T-helper 17 cell (primary cell): ENCODE results near the gene EBF3. TPM values are rescaled to one million over a fixed set of nuclear protein-coding genes. Genes with fewer than 3 reads are reported as not detected.

ENCODE experiments used
- ATAC-seq: fragments of 150-1000 bp; cut with Tn5 transposase; 2 replicates; pipeline ENCODE4 v1.10.0; 2021; ENCODE audit warnings: mild to moderate bottlenecking, moderate library complexity
- DNase-seq, 3 donors: peaks; one replicate each; pipeline versions ENCODE4 v3.0.0 to v3.0.0-alpha.2; 2020 to 2021
- H3K9me3 ChIP-seq: one replicate; pipeline ENCODE4 v1.7.0; 2013; ENCODE audit warnings: low read length, mild to moderate bottlenecking; ENCODE audit not compliant: control insufficient read depth, poor library complexity, severe bottlenecking
- H3K27ac Mint-ChIP-seq: one replicate; pipeline ENCODE4 v1.8.0; 2022; ENCODE audit warnings: mild to moderate bottlenecking, moderate library complexity, mixed read lengths
- H3K27me3 Mint-ChIP-seq: one replicate; pipeline ENCODE4 v1.8.0; 2022; ENCODE audit warnings: mixed read lengths
- H3K36me3 Mint-ChIP-seq: one replicate; pipeline ENCODE4 v1.8.0; 2022; ENCODE audit warnings: low read depth, mixed read lengths
- H3K4me1 Mint-ChIP-seq: one replicate; pipeline ENCODE4 v1.8.0; 2022; ENCODE audit warnings: mild to moderate bottlenecking, mixed read lengths
- H3K4me3 Mint-ChIP-seq: one replicate; pipeline ENCODE4 v1.8.0; 2022; ENCODE audit warnings: mild to moderate bottlenecking, moderate library complexity, mixed read lengths
- total RNA-seq, 4 donors: library from RNA in 2 of 4; stranded (reverse) in 2 of 4; gene quantifications; one replicate each; pipeline ENCODE4 v1.2.3 and lab custom pipeline; 2022 to 2026

EBF3 gene
- total RNA-seq, 2 donors from 2014 or later, result not detected

DNA sequence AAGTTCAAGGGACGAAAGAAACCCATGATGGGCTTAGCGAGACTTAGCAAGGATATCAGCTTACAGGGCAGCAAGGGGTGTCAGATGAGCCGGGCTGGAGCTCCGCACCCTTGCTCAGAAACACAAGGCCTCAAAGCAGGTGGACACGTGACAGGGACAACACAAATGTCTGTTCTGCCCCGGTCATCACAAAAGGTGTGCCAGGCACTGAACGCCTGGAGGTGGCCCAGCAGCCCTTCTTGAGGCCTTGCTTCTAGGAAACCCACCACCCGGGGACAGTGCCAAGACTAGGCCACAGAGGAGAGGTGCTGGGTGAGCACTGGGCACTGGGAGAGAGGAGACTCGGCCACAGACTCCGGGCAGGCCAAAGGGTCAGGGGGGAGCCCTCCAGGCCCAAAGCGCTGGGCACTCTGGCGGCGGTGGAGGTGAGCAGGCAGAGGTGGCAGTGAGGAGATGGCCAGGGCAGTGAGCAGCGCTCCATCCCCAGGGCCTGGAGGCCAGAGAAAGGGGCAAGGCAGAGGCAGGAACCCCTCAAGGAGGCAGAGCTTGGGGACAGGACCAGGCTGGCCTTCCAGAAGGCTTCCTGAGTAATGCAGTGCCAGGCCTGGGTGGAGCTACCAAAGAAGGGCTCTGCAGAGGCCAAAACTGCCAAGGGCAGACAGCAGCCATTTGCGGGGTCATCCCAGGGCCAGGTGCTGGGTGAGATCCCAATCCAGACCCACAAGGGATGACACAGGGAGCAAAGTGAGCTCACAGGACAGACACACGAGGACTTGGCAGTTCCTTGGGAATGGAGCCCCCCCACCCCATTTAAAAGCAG is 22.7 kb downstream of the EBF3 start:
- H3K27ac Mint-ChIP-seq, result no peak overlapping the region
- no peak for DNase-seq
- peaks cover 39% of the 10 kb centered on the region for H3K27me3 Mint-ChIP-seq
- no peak for ATAC-seq
- no peak overlapping the region for H3K4me3 Mint-ChIP-seq
- no peaks in the 10 kb centered on the region for H3K4me1 Mint-ChIP-seq
- no peaks in the 10 kb centered on the region for H3K9me3 ChIP-seq
- H3K36me3 Mint-ChIP-seq, result no peaks in the 10 kb centered on the region

- H3K27ac Mint-ChIP-seq, result no peak overlapping the region
- H3K36me3 Mint-ChIP-seq, result no peaks in the 10 kb centered on the region
These were observed 23.4 kb downstream of the EBF3 start for GRCh38 chr10:129940617-129941198.

DNA sequence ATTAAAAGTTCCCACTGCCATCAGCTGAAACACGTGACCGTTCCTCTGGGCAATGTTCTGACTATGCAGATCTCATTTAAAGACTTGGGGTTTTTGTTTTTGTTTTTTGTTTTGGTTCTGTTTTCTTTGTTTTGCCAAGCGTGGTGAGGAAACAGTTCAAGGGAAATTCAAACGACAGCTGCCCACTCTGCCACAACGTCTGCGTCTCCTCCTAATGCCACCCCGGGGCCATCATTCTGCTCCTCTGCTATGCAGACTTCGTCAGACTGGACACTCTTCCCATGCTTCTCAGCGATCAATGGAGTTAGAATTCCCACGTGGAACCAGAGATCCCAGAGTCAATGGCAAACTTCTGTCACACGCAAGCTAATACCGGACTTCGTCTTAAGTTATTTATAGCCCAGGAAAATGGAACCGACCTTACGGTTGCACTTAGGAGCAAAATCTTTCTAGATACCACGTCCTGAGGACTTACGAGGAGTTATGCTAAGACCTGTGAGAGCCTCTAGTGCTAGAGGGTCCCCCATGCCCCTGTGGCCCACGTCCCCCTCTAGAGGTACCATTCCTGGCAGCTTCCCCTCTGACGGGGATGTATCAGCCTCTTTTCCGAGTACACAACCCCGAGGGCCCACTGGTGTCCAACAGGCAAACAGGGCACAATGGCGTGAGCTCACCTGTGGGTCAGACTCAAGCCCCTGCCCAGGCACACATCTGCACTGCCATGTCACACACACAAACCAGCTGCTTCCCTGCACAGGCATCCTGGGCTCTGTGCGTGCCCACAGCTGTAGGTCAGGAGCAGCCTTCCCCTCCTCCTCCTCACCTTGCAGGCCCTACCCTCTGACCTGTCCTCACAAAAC is 24.4 kb downstream of the EBF3 start:
- no peak for ATAC-seq
- H3K9me3 ChIP-seq, result no peaks in the 10 kb centered on the region
- no peak overlapping the region for H3K27ac Mint-ChIP-seq
- peaks cover 28% of the 10 kb centered on the region for H3K27me3 Mint-ChIP-seq
- DNase-seq, result no peak
- no peaks in the 10 kb centered on the region for H3K4me1 Mint-ChIP-seq
- no peaks in the 10 kb centered on the region for H3K36me3 Mint-ChIP-seq
- peak overlapping the region; percentile 19 for H3K4me3 Mint-ChIP-seq

More at GRCh38 chr10:129940617-129941198, 23.4 kb downstream of the EBF3 start:
- DNase-seq (no peak), ATAC-seq (no peak)
- H3K9me3 ChIP-seq, result no peaks in the 10 kb centered on the region
- H3K27me3 Mint-ChIP-seq, result peaks cover 32% of the 10 kb centered on the region
- no peak overlapping the region for H3K4me3 Mint-ChIP-seq
- no peaks in the 10 kb centered on the region for H3K4me1 Mint-ChIP-seq

DNA sequence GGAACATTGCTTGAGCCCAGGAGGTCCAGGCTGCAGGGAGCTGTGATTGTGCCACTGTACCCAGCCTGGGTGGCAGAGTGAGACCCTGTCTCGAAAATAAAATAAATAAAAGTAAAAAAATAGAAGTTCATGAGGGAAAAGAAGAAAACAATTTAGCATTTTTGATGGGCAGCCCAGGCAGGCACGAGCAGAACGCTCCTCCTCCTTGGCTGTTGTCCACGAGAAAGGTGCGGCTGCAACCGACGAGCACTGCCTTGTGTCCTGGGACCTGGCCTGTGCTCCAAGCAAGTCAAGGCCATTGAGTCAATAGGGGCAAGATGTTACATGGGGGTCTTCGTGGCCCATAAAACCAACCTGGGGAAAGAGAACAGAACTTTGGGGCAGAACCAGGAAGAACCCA is 25.6 kb downstream of the EBF3 start:
- no peaks in the 10 kb centered on the region for H3K9me3 ChIP-seq
- Mint-ChIP-seq H3K4me3 (no peak overlapping the region), H3K27me3 (peaks cover 35% of the 10 kb centered on the region), H3K4me1 (no peaks in the 10 kb centered on the region), H3K27ac (no peak overlapping the region), H3K36me3 (no peaks in the 10 kb centered on the region)
- DNase-seq (no peak), ATAC-seq (no peak)

DNA sequence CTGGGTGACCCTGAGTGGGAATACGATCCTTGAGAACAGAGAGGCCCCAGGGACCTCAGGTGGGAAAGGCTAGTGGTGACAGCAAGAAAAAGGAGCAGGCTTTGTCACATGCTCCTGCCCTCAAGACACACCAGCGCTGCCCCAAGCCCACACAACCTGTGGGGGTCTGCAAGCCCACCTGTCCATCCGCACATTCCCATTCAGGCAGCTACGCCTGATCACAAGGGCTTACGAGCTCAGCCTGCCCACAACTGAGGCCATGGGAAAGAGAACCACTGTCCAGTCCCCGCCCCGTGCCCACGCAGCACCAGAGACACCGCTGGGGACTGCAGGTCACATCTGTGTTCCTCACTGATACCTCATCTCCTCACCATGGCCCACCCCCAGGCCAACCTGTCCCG is 26.7 kb downstream of the EBF3 start:
- H3K27me3 Mint-ChIP-seq, result peaks cover 35% of the 10 kb centered on the region
- H3K4me1 Mint-ChIP-seq, result no peaks in the 10 kb centered on the region
- ATAC-seq, result no peak
- no peaks in the 10 kb centered on the region for H3K36me3 Mint-ChIP-seq
- no peak overlapping the region for H3K27ac Mint-ChIP-seq
- H3K4me3 Mint-ChIP-seq, result no peak overlapping the region
- H3K9me3 ChIP-seq, result no peaks in the 10 kb centered on the region
- no peak for DNase-seq

DNA sequence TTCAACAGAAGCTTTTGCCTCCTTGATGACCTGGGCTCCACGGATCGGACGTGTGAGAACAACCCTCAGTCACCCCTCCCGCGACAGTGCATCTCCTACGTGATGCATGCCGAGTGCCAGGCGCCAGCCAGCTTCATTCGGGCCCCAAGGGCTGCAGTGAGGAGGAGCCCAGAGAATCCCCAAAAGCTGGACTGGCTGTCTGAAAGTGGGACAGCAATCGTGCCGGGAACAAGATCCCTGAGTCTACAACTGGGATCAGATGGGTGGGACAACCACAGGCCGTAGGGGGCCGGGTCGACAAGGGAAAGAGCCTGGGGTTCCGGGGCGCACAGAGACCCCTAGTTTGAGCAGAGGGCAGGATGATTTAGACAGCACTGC is 27.2 kb downstream of the EBF3 start:
- no peaks in the 10 kb centered on the region for H3K9me3 ChIP-seq
- ATAC-seq, result no peak
- no peaks in the 10 kb centered on the region for H3K4me1 Mint-ChIP-seq
- peaks cover 36% of the 10 kb centered on the region for H3K27me3 Mint-ChIP-seq
- H3K36me3 Mint-ChIP-seq, result no peaks in the 10 kb centered on the region
- DNase-seq, result no peak
- no peak overlapping the region for H3K4me3 Mint-ChIP-seq
- H3K27ac Mint-ChIP-seq, result no peak overlapping the region

GRCh38 chr10:129936266-129936922 is 27.7 kb downstream of the EBF3 start:
- Mint-ChIP-seq H3K27me3 (peaks cover 40% of the 10 kb centered on the region), H3K36me3 (no peaks in the 10 kb centered on the region), H3K27ac (no peak overlapping the region), H3K4me1 (no peaks in the 10 kb centered on the region), H3K4me3 (no peak overlapping the region)
- DNase-seq, result no peak
- no peak for ATAC-seq
- H3K9me3 ChIP-seq, result no peaks in the 10 kb centered on the region

- H3K9me3 ChIP-seq, result no peaks in the 10 kb centered on the region
- peaks cover 35% of the 10 kb centered on the region for H3K27me3 Mint-ChIP-seq
- no peak for ATAC-seq
- H3K36me3 Mint-ChIP-seq, result no peaks in the 10 kb centered on the region
- no peak for DNase-seq
- no peak overlapping the region for H3K4me3 Mint-ChIP-seq
- no peaks in the 10 kb centered on the region for H3K4me1 Mint-ChIP-seq
- no peak overlapping the region for H3K27ac Mint-ChIP-seq
These were observed 28.3 kb downstream of the EBF3 start for GRCh38 chr10:129935867-129936152.

DNA sequence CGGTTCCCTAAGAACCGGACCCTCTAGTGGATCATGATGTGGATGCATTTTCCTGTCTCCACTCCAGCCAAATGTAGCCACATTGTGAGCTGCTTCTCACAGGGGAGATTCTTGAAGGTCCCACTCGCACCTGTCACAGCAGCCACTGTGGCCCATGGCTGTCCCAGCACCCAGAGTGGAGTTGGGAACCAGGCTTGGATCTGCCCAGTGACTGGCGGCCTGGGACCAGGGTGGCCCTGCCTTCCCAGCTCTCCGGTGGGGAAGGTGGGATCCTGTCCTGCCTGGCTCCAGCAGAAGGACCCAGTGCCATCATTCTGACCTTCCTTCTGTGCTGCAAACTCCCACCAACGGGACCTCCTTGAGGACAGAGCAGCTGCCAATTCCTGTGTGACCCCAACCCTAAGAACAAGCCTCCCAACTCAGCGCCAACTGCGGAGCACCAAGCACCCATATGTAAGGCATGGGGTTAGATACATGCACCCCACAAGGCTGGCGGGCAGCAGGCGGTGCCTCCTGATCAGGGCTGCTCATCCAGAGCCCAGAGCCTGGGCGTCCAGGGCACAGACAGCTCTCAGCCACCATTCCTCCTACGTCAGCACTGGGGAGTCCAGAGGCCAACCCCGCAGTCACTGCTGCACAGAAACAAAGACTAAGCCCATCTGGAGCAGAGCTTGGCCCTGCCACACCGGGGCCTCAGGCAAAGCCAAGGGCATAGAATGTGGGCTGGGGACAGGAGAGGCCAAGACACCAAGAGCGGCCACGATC is 28.8 kb downstream of the EBF3 start:
- H3K27ac Mint-ChIP-seq, result no peak overlapping the region
- ATAC-seq, result no peak

GRCh38 chr10:129934196-129934925 is 29.7 kb downstream of the EBF3 start:
- no peak overlapping the region for H3K4me3 Mint-ChIP-seq
- H3K36me3 Mint-ChIP-seq, result no peaks in the 10 kb centered on the region
- ATAC-seq (no peak), DNase-seq (no peak)
- H3K4me1 Mint-ChIP-seq, result no peaks in the 10 kb centered on the region
- H3K27me3 Mint-ChIP-seq, result peaks cover 25% of the 10 kb centered on the region
- no peak overlapping the region for H3K27ac Mint-ChIP-seq
- no peaks in the 10 kb centered on the region for H3K9me3 ChIP-seq

More for the DNA sequence above, 28.8 kb downstream of the EBF3 start:
- DNase-seq, result no peak
- no peaks in the 10 kb centered on the region for H3K36me3 Mint-ChIP-seq
- no peaks in the 10 kb centered on the region for H3K9me3 ChIP-seq
- H3K27me3 Mint-ChIP-seq, result peaks cover 30% of the 10 kb centered on the region
- H3K4me3 Mint-ChIP-seq, result no peak overlapping the region
- H3K4me1 Mint-ChIP-seq, result no peaks in the 10 kb centered on the region

DNA sequence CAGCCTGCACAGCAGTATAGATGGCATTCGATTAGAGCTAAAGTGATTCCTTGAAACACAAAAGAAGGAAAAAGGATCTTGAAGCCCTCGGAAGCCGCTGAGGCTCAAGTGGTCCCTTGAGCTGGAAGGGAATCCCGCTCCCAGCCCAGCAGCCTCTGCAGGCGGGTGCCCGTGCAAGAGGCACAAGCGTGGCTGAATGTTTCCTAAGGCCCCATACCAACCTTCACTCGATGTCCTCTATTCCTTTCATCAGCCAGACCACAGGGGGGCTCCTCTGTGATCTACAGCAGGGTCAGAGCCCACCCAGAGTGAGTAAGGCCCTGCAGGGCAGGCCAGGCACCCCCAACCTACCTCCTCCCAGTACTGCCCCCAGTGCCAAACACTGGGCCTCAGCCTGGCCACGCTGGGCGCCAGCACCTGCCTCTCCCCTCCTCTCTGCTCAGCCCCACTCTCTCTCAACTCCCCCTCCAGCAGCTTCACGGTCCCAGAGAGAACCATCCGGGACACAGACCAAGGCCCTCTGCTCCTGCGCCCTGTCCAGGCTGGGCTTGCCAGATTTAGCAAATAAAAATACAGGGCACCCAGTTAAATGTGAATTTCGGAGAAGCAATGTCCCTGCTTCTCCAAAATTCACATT is 30.5 kb downstream of the EBF3 start:
- no peaks in the 10 kb centered on the region for H3K36me3 Mint-ChIP-seq
- DNase-seq (no peak), ATAC-seq (no peak)
- no peak overlapping the region for H3K4me3 Mint-ChIP-seq
- peaks cover 25% of the 10 kb centered on the region for H3K27me3 Mint-ChIP-seq
- H3K27ac Mint-ChIP-seq, result no peak overlapping the region
- no peaks in the 10 kb centered on the region for H3K4me1 Mint-ChIP-seq
- H3K9me3 ChIP-seq, result no peaks in the 10 kb centered on the region
